Natural killer cell (primary cell): ENCODE measurements around the gene PYGM. TPM values are rescaled to one million over a fixed set of nuclear protein-coding genes. Genes with fewer than 3 reads are reported as not detected.

Experiments
- ATAC-seq, 3 donors: fragments of 150-1000 bp in 2 of 3; fragments of 200-7000 bp in 1 of 3; cut with Tn5 transposase; 1 replicate in 1 of 3; 2 replicates in 2 of 3; pipeline ENCODE4 v1.10.0; 2021; ENCODE audit warnings: mild to moderate bottlenecking in 2 of 3, moderate library complexity in 2 of 3
- DNase-seq, 2 donors: peaks; one replicate each; pipeline versions ENCODE4 v3.0.0 to v3.0.0-alpha.2; 2013 to 2021; ENCODE audit warnings: mixed read lengths in 1 of 2
- H3K27ac ChIP-seq: one replicate; pipeline ENCODE4 v1.5.1; 2013; ENCODE audit warnings: mild to moderate bottlenecking, low read length
- H3K27me3 ChIP-seq: one replicate; pipeline ENCODE4 v1.6.1; 2013; ENCODE audit warnings: low read length; ENCODE audit not compliant: control insufficient read depth, insufficient read depth
- H3K36me3 ChIP-seq: one replicate; pipeline ENCODE4 v1.6.1; 2013; ENCODE audit warnings: low read length; ENCODE audit not compliant: control insufficient read depth, insufficient read depth
- H3K4me1 ChIP-seq: one replicate; pipeline ENCODE4 v1.6.1; 2013; ENCODE audit warnings: low read length; ENCODE audit not compliant: control insufficient read depth, insufficient read depth
- H3K4me3 ChIP-seq: one replicate; pipeline ENCODE4 v1.5.1; 2013; ENCODE audit warnings: low read length
- H3K9me3 ChIP-seq: one replicate; pipeline ENCODE4 v1.6.1; 2013; ENCODE audit warnings: low read length; ENCODE audit not compliant: control insufficient read depth, insufficient read depth
- H3K27ac Mint-ChIP-seq, 2 donors: one replicate each; pipeline ENCODE4 v1.8.0; 2022; ENCODE audit warnings: mild to moderate bottlenecking in 2 of 2, mixed read lengths in 2 of 2, moderate library complexity in 1 of 2
- H3K27me3 Mint-ChIP-seq, 2 donors: one replicate each; pipeline ENCODE4 v1.8.0; 2022; ENCODE audit warnings: low read depth in 2 of 2, mixed read lengths in 2 of 2
- H3K36me3 Mint-ChIP-seq: one replicate; pipeline ENCODE4 v1.8.0; 2022; ENCODE audit warnings: mixed read lengths
- H3K4me1 Mint-ChIP-seq, 2 donors: one replicate each; pipeline ENCODE4 v1.8.0; 2022; ENCODE audit warnings: mixed read lengths in 2 of 2
- H3K4me3 Mint-ChIP-seq: one replicate; pipeline ENCODE4 v1.8.0; 2022; ENCODE audit warnings: mild to moderate bottlenecking, moderate library complexity, mixed read lengths
- H3K9me3 Mint-ChIP-seq, 2 donors: one replicate each; pipeline ENCODE4 v1.8.0; 2022; ENCODE audit warnings: mixed read lengths in 2 of 2
- CTCF ChIP-seq: fragments of 200-600 bp; IDR thresholded peaks from one replicate; pipeline ENCODE4 v1.8.0; 2022; ENCODE audit warnings: antibody characterized with exemption
- WGBS: methylation state at CpG from one replicate; pipeline ENCODE4 v1.1.7; 2013; ENCODE audit warnings: missing lambda C conversion rate; ENCODE audit not compliant: insufficient coverage; 5-methylcytosine and 5-hydroxymethylcytosine counted together
- intact Hi-C: fragments of 100-400 bp; cut with micrococcal nuclease; formaldehyde crosslinking; loops from one replicate; pipeline ENCODE4 v1.14.2; 2022
- total RNA-seq, 4 donors: library from RNA; stranded (reverse); fragments of 120-200 nt in 1 of 4; gene quantifications; one replicate each; pipeline versions ENCODE4 v1.2.3 to v1.2.4, GENCODE V29; 2013 to 2022

PYGM gene
- total RNA-seq, 3 donors from 2014 or later (not counting 1 experiment from before 2014, with no cell fraction given): 4.1 to 8.4 (median 6.1) TPM

DNA sequence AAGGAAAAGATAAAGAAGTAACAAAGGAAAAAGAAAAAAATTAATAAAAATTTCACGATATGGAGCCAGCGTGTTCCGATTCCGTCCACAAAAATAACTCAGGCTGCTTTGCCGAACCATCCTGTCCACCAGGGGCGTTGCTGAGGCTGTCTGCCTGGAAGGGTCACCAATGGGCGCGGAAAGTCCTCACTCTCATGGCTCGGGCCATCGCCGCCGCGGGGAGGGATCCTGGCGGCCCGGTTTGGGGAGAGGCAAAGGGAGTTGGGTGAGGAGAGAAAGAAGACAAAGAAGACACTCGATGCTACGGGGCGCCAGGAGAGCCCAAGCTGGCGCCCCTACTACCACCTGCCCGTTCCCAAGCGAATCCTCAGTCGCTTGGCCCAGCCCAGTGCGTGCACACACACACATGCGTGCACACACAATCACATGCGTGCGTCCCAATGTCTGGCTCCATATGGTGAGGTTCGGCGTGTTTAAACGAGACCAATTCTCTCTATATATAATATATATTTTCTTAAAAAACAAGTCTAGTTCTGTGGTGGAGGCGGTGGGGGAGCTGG, 5.6 kb upstream of the PYGM start:
- Mint-ChIP-seq H3K9me3 (no peaks in the 10 kb centered on the region), H3K4me1 (peaks cover 80 to 87% of the 10 kb centered on the region in 2 donors), H3K4me3 (peak overlapping the region; percentile 83), H3K27ac (peak overlapping the region; percentile 95 to 96), H3K27me3 (no peaks in the 10 kb centered on the region), H3K36me3 (peaks cover 27% of the 10 kb centered on the region)
- intact Hi-C loops: loop anchor here (2.0 kb wide), 1 partner anchor 13 kb away; the partner anchor contains the start of gene SF1
- no peak for TF ChIP-seq CTCF
- no peak for DNase-seq
- ATAC-seq: no peak
- H3K36me3 ChIP-seq: peaks cover 62% of the 10 kb centered on the region
- H3K4me1 ChIP-seq: peaks cover 80% of the 10 kb centered on the region
- no peak overlapping the region for H3K4me3 ChIP-seq
- H3K9me3 ChIP-seq: no peaks in the 10 kb centered on the region
- peak overlapping the region; percentile 59 for H3K27ac ChIP-seq
- no peaks in the 10 kb centered on the region for H3K27me3 ChIP-seq
- 93% methylated on average over 25 of the region's 30 CpGs for WGBS

GRCh38 chr11:64764753-64765152, 5.0 kb upstream of the PYGM start:
- TF ChIP-seq CTCF: no peak
- DNase-seq: no peak
- no peaks in the 10 kb centered on the region for H3K9me3 ChIP-seq
- H3K4me1 ChIP-seq: peaks cover 86% of the 10 kb centered on the region
- H3K27ac ChIP-seq: peak overlapping the region; percentile 59
- no peak overlapping the region for H3K4me3 ChIP-seq
- no peak for ATAC-seq
- 68% methylated on average over 7 of the region's 8 CpGs for WGBS
- peaks cover 56% of the 10 kb centered on the region for H3K36me3 ChIP-seq
- Mint-ChIP-seq H3K27me3 (no peaks in the 10 kb centered on the region), H3K4me3 (peak overlapping the region; percentile 83), H3K4me1 (peaks cover 84 to 91% of the 10 kb centered on the region in 2 donors), H3K36me3 (peaks cover 27% of the 10 kb centered on the region), H3K9me3 (no peaks in the 10 kb centered on the region), H3K27ac (peak overlapping the region; percentile 95 to 96)
- H3K27me3 ChIP-seq: no peaks in the 10 kb centered on the region
- intact Hi-C loops: loop anchor here (2.0 kb wide), 1 partner anchor 14 kb away; the partner anchor contains the start of gene SF1

DNA sequence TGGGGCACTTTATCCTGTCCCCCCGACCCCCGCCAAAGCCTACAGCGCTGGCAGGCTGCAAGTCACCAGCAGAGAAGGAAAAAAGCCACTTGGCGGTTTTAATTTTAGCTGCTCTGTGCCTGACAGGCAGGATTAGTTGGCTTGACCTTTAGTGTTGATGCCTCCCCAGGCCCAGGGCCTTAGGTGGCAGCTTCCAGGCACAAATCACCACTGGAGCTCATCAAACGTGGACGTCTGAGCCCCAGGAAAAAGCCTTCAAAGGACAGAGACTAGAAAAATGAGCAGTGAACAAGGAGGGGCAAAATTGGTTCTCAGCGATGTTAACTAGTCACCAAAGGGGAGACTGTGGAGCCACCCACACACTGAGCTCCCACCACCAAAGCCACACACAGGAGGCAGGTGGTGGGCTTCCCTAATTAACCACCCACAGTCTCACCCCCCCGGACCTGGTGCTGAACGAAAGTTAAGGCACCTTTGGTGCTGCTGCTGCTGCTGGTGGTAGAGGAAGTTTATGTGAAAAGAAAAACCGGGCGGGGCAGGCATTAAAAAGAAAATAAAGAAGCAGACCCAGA, 4.4 kb upstream of the PYGM start:
- peaks cover 50% of the 10 kb centered on the region for H3K36me3 ChIP-seq
- DNase-seq (peak; percentile 58 to 82), ATAC-seq (peak; percentile 49 to 58 (median 56))
- Mint-ChIP-seq H3K36me3 (peaks cover 21% of the 10 kb centered on the region), H3K9me3 (no peaks in the 10 kb centered on the region), H3K27ac (peak overlapping the region; percentile 95 to 96), H3K4me1 (peaks cover 85 to 92% of the 10 kb centered on the region in 2 donors), H3K4me3 (peak overlapping the region; percentile 83), H3K27me3 (no peaks in the 10 kb centered on the region)
- 9% methylated on average over 9 of the region's 11 CpGs for WGBS
- no peaks in the 10 kb centered on the region for H3K27me3 ChIP-seq
- peak overlapping the region; percentile 9 for H3K4me3 ChIP-seq
- intact Hi-C loops: loop anchor here (2.0 kb wide), 1 partner anchor 15 kb away; the partner anchor contains the start of gene SF1
- no peaks in the 10 kb centered on the region for H3K9me3 ChIP-seq
- no peak for TF ChIP-seq CTCF
- H3K27ac ChIP-seq: peak overlapping the region; percentile 59
- H3K4me1 ChIP-seq: peaks cover 92% of the 10 kb centered on the region
